T-helper 2 cell treated with Interferon-gamma antibody and Interleukin-4, amounts not matched to agents 100 ng/mL and 5 ng/mL, for 36 hours (primary cell): ENCODE results near the gene PDGFRA. TPM values are rescaled to one million over a fixed set of nuclear protein-coding genes. Genes with fewer than 3 reads are reported as not detected.

ENCODE experiments used
- intact Hi-C: fragments of 100-400 bp; cut with micrococcal nuclease; formaldehyde crosslinking; loops from one replicate; pipeline ENCODE4 v1.15.1; 2023
- total RNA-seq: library from RNA; stranded (reverse); gene quantifications from 2 replicates; pipeline ENCODE4 v1.2.3, GENCODE V29; 2022

The PDGFRA gene
- total RNA-seq, 1 donor from 2014 or later: 0.11 TPM

DNA sequence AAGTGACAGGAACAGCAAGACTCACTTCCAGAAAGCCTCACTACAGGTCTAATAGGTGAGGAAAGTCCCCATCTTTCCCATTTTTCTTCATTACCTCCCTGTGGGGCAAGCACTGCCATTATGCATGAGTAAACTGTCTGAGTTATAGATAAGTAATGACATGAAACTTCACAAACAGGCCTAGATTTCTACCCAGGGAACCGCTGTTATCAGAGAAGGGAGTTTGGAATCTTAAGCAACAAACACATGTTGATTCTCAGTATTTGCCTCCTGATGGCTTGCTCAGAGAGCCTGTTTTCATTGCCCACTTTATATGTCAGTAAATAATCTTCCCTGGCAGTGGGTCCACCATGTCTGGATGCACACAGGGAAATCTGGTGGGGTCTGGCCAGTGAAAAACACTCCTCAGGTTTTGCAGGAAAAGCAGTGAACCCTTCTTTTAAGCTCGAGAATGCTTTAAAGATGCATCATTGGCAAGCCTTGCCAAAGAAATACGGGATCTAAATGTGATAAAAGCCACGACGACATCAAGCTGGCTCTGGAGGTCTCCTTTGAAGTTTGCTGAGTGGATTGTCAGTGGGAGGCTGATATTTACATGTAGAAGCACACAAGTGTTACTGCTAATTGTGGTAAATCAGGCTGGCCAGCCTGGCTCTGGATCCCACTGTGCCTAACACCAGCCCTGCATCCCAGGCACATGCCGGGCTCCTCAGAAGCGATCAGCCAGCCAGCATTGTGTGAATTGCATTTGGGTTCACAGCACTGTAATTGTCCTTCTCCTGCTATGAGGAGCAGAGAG, 25.2 kb downstream of the PDGFRA start:
- intact Hi-C loops: no loop called here

DNA sequence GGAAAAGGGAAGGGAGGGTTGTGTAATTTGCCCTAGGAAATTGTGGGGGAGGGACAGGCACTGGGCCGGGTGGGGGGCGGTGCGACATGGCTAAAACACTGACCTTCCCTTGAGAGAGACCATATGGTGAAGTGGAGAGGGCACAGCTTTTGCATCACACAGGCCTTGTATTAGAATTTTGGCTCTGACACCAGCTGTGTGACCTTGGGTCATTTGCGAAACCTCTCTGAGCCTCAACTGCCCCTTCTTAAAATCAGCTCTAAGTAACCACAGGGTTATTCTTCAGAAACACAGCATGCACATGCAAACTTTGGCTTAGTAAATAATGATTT, 25.8 kb downstream of the PDGFRA start:
- intact Hi-C loops: no loop called here

DNA sequence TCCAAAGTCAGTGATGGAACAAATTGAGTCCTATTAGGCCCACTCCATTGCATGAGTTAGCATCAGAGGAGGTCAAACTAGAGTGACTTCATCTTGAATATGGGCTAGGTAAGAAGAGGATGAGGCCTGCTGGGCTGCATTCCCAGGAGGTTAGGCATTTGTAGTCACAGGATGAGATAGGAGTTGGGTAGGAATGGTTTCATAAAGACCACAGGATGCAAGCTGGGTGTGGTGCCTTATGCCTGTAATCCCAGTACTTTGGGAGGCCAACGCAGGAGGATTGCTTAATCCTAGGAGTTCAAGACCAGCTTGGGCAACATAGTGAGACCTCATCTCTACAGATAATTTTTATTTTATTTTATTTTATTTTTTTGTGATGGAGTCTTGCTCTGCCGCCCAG, 26.8 kb downstream of the PDGFRA start:
- intact Hi-C loops: no loop called here

DNA sequence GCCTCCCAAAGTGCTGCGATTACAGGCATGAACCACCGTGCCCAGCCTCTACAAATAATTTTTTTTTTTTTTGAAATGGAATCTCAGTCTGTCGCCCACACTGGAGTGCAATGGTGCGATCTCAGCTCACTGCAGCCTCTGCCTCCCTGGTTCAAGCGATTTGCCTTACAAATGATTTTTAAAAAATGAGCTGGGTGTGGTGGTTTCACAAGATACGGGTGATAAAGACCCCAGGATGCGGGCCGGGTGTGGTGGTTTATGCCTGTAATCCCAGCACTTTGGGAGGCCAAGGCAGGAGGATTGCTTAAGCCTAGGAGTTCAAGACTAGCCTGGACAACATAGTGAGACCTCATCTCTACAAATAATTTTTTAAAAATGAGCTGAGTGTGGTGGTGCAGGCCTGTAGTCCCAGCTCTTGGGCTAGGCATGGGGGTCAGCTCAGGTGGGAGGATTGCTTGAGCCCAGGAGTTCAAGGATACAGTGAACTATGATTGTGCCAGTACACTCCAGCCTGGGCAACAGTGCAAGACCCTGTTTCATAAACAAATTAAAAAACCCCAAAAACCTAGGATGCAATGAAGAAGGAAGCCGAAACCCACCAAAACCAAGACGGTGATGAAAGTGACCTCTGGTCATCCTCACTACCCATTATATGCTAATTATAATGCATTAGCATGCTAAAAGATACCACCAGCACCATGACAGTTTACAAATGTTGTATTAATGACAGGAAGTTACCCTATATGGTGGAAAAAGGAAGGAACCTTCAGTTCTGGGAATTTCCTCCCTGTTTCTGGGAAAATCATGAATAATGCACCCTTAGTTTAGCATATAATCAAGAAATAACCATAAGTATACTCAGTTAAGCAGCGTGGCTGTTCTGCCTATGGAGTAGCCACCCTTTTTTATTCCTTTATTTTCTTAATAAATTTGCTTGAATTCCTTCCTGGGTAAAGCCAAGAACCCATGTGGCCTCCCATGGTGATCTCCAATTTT, 27.7 kb downstream of the PDGFRA start:
- intact Hi-C loops: no loop called here

- intact Hi-C loops: no loop called here
Measured at GRCh38 chr4:54265366-54265765, 36.3 kb downstream of the PDGFRA start.

GRCh38 chr4:54268151-54268550, 39.1 kb downstream of the PDGFRA start:
- intact Hi-C loops: no loop called here

- intact Hi-C loops: no loop called here
Measured at GRCh38 chr4:54271464-54271863, 42.4 kb downstream of the PDGFRA start.

GRCh38 chr4:54272051-54272450, 43.0 kb downstream of the PDGFRA start:
- intact Hi-C loops: no loop called here

- intact Hi-C loops: no loop called here
Measured at GRCh38 chr4:54274264-54274663, 45.2 kb downstream of the PDGFRA start.

- intact Hi-C loops: loop anchor here (5.0 kb wide), 1 partner anchor 42 kb away; no protein-coding TSS in a partner anchor
Measured at GRCh38 chr4:54274795-54275665, 45.9 kb downstream of the PDGFRA start.

- intact Hi-C loops: loop anchor here (5.0 kb wide), 1 partner anchor 40 kb away; no protein-coding TSS in a partner anchor
Measured at GRCh38 chr4:54276641-54277430, 47.7 kb downstream of the PDGFRA start.

GRCh38 chr4:54277691-54278090, 48.6 kb downstream of the PDGFRA start:
- intact Hi-C loops: loop anchor here (5.0 kb wide), 1 partner anchor 40 kb away; no protein-coding TSS in a partner anchor

- intact Hi-C loops: loop anchor here (5.0 kb wide), 1 partner anchor 39 kb away; no protein-coding TSS in a partner anchor
Measured at GRCh38 chr4:54278216-54278615, 49.1 kb downstream of the PDGFRA start.

- intact Hi-C loops: no loop called here
Measured at GRCh38 chr4:54281054-54281766, 52.1 kb downstream of the PDGFRA start.

- intact Hi-C loops: no loop called here
Measured at GRCh38 chr4:54282837-54283236, 53.7 kb downstream of the PDGFRA start.

DNA sequence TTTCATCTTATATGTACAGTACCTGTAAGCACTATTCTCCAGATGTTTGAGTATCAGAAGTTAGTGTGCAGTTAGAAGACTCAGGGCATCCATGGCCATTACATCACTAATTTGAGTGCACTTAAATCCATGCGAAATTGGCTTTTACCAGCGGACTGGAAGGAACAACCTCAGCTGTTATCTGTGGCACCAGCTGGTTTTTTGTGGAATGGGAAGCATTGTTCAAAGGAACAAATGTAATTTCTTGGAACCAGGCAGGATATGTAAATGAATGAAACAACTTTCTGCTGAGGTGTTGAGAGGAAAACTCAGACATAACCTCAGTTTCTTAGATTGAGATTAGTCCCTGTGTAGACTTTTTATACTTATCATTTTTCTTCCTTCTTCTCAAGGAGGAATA, 60.2 kb downstream of the PDGFRA start:
- intact Hi-C loops: no loop called here

GRCh38 chr4:54290980-54291379, 61.9 kb downstream of the PDGFRA start:
- intact Hi-C loops: no loop called here

GRCh38 chr4:54296548-54297203, 67.6 kb downstream of the PDGFRA start:
- intact Hi-C loops: no loop called here

GRCh38 chr4:54308110-54308509, 79.0 kb downstream of the PDGFRA start:
- intact Hi-C loops: no loop called here
